WI38 (cell line): ENCODE data around the gene GALNT2.

Source experiments
- H3K4me3 ChIP-seq: 2 replicates; pipeline ENCODE4 v1.5.1; 2011; ENCODE audit warnings: low read depth, mild to moderate bottlenecking, control low read depth, low read length
- CTCF ChIP-seq: IDR thresholded peaks from 2 replicates; pipeline ENCODE4 v1.5.1; 2012; ENCODE audit warnings: low read depth, mild to moderate bottlenecking, control low read depth, low read length

Gene GALNT2

GRCh38 chr1:230306169-230306568 lies 239.1 kb downstream of the GALNT2 start:
- no peak for TF ChIP-seq CTCF

GRCh38 chr1:230307213-230307612 lies 240.2 kb downstream of the GALNT2 start:
- TF ChIP-seq CTCF, result no peak
- H3K4me3 ChIP-seq, result no peak overlapping the region

More at GRCh38 chr1:230306169-230306568, 239.1 kb downstream of the GALNT2 start:
- H3K4me3 ChIP-seq, result no peak overlapping the region

- H3K4me3 ChIP-seq, result no peak overlapping the region
- TF ChIP-seq CTCF, result no peak
Measured at GRCh38 chr1:230308039-230308438, 241.0 kb downstream of the GALNT2 start.

GRCh38 chr1:230308821-230309220 lies 241.8 kb downstream of the GALNT2 start:
- no peak for TF ChIP-seq CTCF
- H3K4me3 ChIP-seq, result no peak overlapping the region

GRCh38 chr1:230309646-230310177 lies 242.7 kb downstream of the GALNT2 start:
- no peak for TF ChIP-seq CTCF
- no peak overlapping the region for H3K4me3 ChIP-seq

- no peak overlapping the region for H3K4me3 ChIP-seq
- TF ChIP-seq CTCF, result peak; percentile 95
Measured at GRCh38 chr1:230310381-230311163, 243.5 kb downstream of the GALNT2 start.

GRCh38 chr1:230312676-230313075 lies 245.6 kb downstream of the GALNT2 start:
- TF ChIP-seq CTCF, result no peak

More at GRCh38 chr1:230312676-230313075, 245.6 kb downstream of the GALNT2 start:
- H3K4me3 ChIP-seq, result no peak overlapping the region
